GM23338 (cell line): ENCODE data around the gene RAP1A. TPM values are rescaled to one million over a fixed set of nuclear protein-coding genes. Genes with fewer than 3 reads are reported as not detected.
A peak's percentile ranks its signal among the peaks of the same experiment; 100 is the strongest.

Experiments used
- ATAC-seq: fragments of 200-7000 bp; cut with Tn5 transposase; 3 replicates; pipeline ENCODE4 v1.9.1; 2020
- DNase-seq: peaks from one replicate; pipeline ENCODE4 v3.0.0-alpha.2; 2015; ENCODE audit warnings: low spot score
- H2AFZ ChIP-seq: fragments of 200-600 bp; sonication (generic); 2 replicates; pipeline ENCODE4 v1.8.0; 2016; ENCODE audit warnings: antibody characterized with exemption, mild to moderate bottlenecking, moderate library complexity
- H3F3A ChIP-seq: fragments of 200-600 bp; sonication (generic); replicated peaks from 2 replicates; pipeline ENCODE4 v1.8.0; 2017; ENCODE audit warnings: antibody characterized with exemption, mixed run types, low read depth
- H3K27ac ChIP-seq: fragments of 200-600 bp; sonication (generic); 2 replicates; pipeline ENCODE4 v1.6.1; 2016; ENCODE audit warnings: low read depth
- H3K27me3 ChIP-seq: fragments of 200-600 bp; sonication (generic); 2 replicates; pipeline ENCODE4 v1.8.0; 2016; ENCODE audit warnings: mild to moderate bottlenecking, mixed run types, moderate library complexity; ENCODE audit not compliant: insufficient read depth
- H3K36me3 ChIP-seq: fragments of 200-600 bp; sonication (generic); 2 replicates; pipeline ENCODE4 v1.8.0; 2016; ENCODE audit warnings: mild to moderate bottlenecking; ENCODE audit not compliant: insufficient read depth
- H3K4me1 ChIP-seq: fragments of 200-600 bp; sonication (generic); 2 replicates; pipeline ENCODE4 v1.8.0; 2016; ENCODE audit warnings: mild to moderate bottlenecking, moderate library complexity; ENCODE audit not compliant: insufficient read depth
- H3K4me2 ChIP-seq: fragments of 200-600 bp; sonication (generic); 2 replicates; pipeline ENCODE4 v1.7.1; 2017; ENCODE audit warnings: mixed run types
- H3K4me3 ChIP-seq: fragments of 200-600 bp; sonication (generic); 2 replicates; pipeline ENCODE4 v1.6.1; 2016; ENCODE audit warnings: mixed run types
- H3K79me2 ChIP-seq: fragments of 200-600 bp; sonication (generic); replicated peaks from 2 replicates; pipeline ENCODE4 v1.8.0; 2017; ENCODE audit warnings: mild to moderate bottlenecking; ENCODE audit not compliant: insufficient read depth
- H3K9me2 ChIP-seq: fragments of 200-600 bp; sonication (generic); 2 replicates; pipeline ENCODE4 v1.8.0; 2017; ENCODE audit not compliant: insufficient read depth
- H4K20me1 ChIP-seq: fragments of 200-600 bp; sonication (generic); replicated peaks from 2 replicates; pipeline ENCODE4 v1.8.0; 2017; ENCODE audit warnings: mild to moderate bottlenecking; ENCODE audit not compliant: insufficient read depth
- H3K27ac Mint-ChIP-seq: 2 replicates; pipeline ENCODE4 v1.8.0; 2020; ENCODE audit warnings: inconsistent platforms, mild to moderate bottlenecking, moderate library complexity, mixed read lengths
- H3K27me3 Mint-ChIP-seq: 3 replicates; pipeline ENCODE4 v1.8.0; 2022; ENCODE audit warnings: low read depth, mild to moderate bottlenecking, moderate library complexity, mixed read lengths, inconsistent platforms; ENCODE audit not compliant: insufficient read depth, poor library complexity
- H3K36me3 Mint-ChIP-seq: 3 replicates; pipeline ENCODE4 v1.8.0; 2021; ENCODE audit warnings: low read depth, mild to moderate bottlenecking, inconsistent platforms, moderate library complexity, mixed read lengths
- H3K4me1 Mint-ChIP-seq: 3 replicates; pipeline ENCODE4 v1.8.0; 2020; ENCODE audit warnings: mild to moderate bottlenecking, inconsistent platforms, mixed read lengths
- H3K4me3 Mint-ChIP-seq: 3 replicates; pipeline ENCODE4 v1.8.0; 2021; ENCODE audit warnings: moderate library complexity, mild to moderate bottlenecking, inconsistent platforms, mixed read lengths
- H3K9me3 Mint-ChIP-seq: 3 replicates; pipeline ENCODE4 v1.8.0; 2020; ENCODE audit warnings: moderate library complexity, mild to moderate bottlenecking, inconsistent platforms, mixed read lengths
- CREB1 ChIP-seq: fragments of 250-450 bp; sonication (Bioruptor Pico); IDR thresholded peaks from 2 replicates; pipeline ENCODE4 v1.5.0; 2020; ENCODE audit warnings: low read depth, mild to moderate bottlenecking, moderate library complexity
- CTCF ChIP-seq, 2 experiments: fragments of 200-600 bp in 1 of 2; sonication (generic) in 1 of 2; conservative IDR thresholded peaks; 2 replicates each; pipeline versions ENCODE4 v1.5.1 to v1.6.1; 2016 to 2017; ENCODE audit warnings: antibody characterized with exemption in 2 of 2, low read depth in 2 of 2, mild to moderate bottlenecking in 2 of 2, moderate library complexity in 1 of 2
- EZH2 ChIP-seq: fragments of 200-600 bp; sonication (generic); IDR thresholded peaks from one replicate; pipeline ENCODE4 v1.8.0; 2017; ENCODE audit warnings: antibody characterized with exemption, mild to moderate bottlenecking, low read depth; ENCODE audit not compliant: unreplicated experiment
- EZH2phosphoT487 ChIP-seq: fragments of 200-600 bp; sonication (generic); IDR thresholded peaks from one replicate; pipeline ENCODE4 v1.8.1; 2018; ENCODE audit warnings: antibody characterized with exemption; ENCODE audit not compliant: unreplicated experiment
- JUNB ChIP-seq: IDR thresholded peaks from one replicate; pipeline ENCODE4 v1.6.1; 2016; ENCODE audit warnings: antibody characterized with exemption; ENCODE audit not compliant: unreplicated experiment
- NANOG ChIP-seq: IDR thresholded peaks from 2 replicates; pipeline ENCODE4 v1.6.1; 2016; ENCODE audit warnings: antibody characterized with exemption, borderline replicate concordance
- POLR2AphosphoS5 ChIP-seq: IDR thresholded peaks from 2 replicates; pipeline ENCODE4 v1.6.1; 2016; ENCODE audit warnings: antibody characterized with exemption, low read depth
- ZNF114 ChIP-seq: fragments of 250-450 bp; sonication (Bioruptor Pico); IDR thresholded peaks from 2 replicates; pipeline ENCODE4 v1.5.0; 2020; ENCODE audit warnings: mild to moderate bottlenecking, moderate library complexity
- ZNF331 ChIP-seq: fragments of 250-450 bp; sonication (Bioruptor Pico); IDR thresholded peaks from 2 replicates; pipeline ENCODE4 v1.5.0; 2020; ENCODE audit warnings: low read depth, mild to moderate bottlenecking, moderate library complexity
- ZNF462 ChIP-seq: fragments of 250-450 bp; sonication (Bioruptor Pico); IDR thresholded peaks from 2 replicates; pipeline ENCODE4 v1.5.0; 2020; ENCODE audit warnings: mild to moderate bottlenecking, moderate library complexity
- polyA plus RNA-seq: library from polyadenylated mRNA; unstranded; fragments of >200 nt; fragmentation: Nextera tagmentation; extraction: Ambion mirVana; gene quantifications from 2 replicates; pipeline ENCODE4 v1.2.1, GENCODE V29; 2016
- total RNA-seq: library from RNA; depleted of rRNA; stranded (reverse); fragments of >200 nt; shearing (Covaris generic); gene quantifications from 2 replicates; pipeline ENCODE4 v1.2.3, GENCODE V29; 2014

RAP1A gene
- total and polyA plus RNA-seq, 2 experiments from 2014 or later = 16.2 to 23.0 TPM

- H3K36me3 Mint-ChIP-seq = no peaks in the 10 kb centered on the region
- DNase-seq (peak; percentile 39), ATAC-seq (peak; percentile 27)
- H3K27ac Mint-ChIP-seq = peak overlapping the region; percentile 28
- TF ChIP-seq POLR2AphosphoS5 (peak; percentile 25), CREB1 (CRISPR knock-in tag) (no peak)
- Histone ChIP-seq H3K27me3 (no peaks in the 10 kb centered on the region), H3K79me2 (no peaks in the 10 kb centered on the region), H3K9me2 (peaks cover 6% of the 10 kb centered on the region; the same call in 1 of the 2 replicates), H4K20me1 (no peaks in the 10 kb centered on the region), H3K4me3 (no peak overlapping the region), H3K27ac (0 out of 2 replicates have a peak overlapping the region, but pooled peaks have one; percentile 45), H2AFZ (no peak overlapping the region), H3F3A (no peaks in the 10 kb centered on the region; the same call in 1 of the 2 replicates), H3K4me1 (peaks cover 43% of the 10 kb centered on the region), H3K4me2 (peak overlapping the region; percentile 42), H3K36me3 (no peaks in the 10 kb centered on the region)
- no peak overlapping the region; the same call in 2 of the 3 replicates for H3K4me3 Mint-ChIP-seq
- peaks cover 48% of the 10 kb centered on the region for H3K4me1 Mint-ChIP-seq
- peaks cover 11% of the 10 kb centered on the region for H3K27me3 Mint-ChIP-seq
- no peaks in the 10 kb centered on the region; the same call in 2 of the 3 replicates for H3K9me3 Mint-ChIP-seq
These were observed 101.6 kb downstream of the RAP1A start for GRCh38 chr1:111720977-111721786.

- no peaks in the 10 kb centered on the region for H3K36me3 ChIP-seq
- H4K20me1 ChIP-seq = peaks cover 3% of the 10 kb centered on the region; the same call in 1 of the 2 replicates
- Mint-ChIP-seq H3K4me3 (no peak overlapping the region), H3K27ac (no peak overlapping the region), H3K4me1 (peaks cover 51% of the 10 kb centered on the region), H3K9me3 (no peaks in the 10 kb centered on the region), H3K27me3 (peaks cover 8% of the 10 kb centered on the region), H3K36me3 (peaks cover 2% of the 10 kb centered on the region; the same call in 1 of the 3 replicates)
- peaks cover 6% of the 10 kb centered on the region; the same call in 1 of the 2 replicates for H3K9me2 ChIP-seq
- DNase-seq (no peak), ATAC-seq (no peak)
- H3K79me2 ChIP-seq = no peaks in the 10 kb centered on the region; the same call in 1 of the 2 replicates
- H3F3A ChIP-seq = no peaks in the 10 kb centered on the region; the same call in 1 of the 2 replicates
- H3K27ac ChIP-seq = no peak overlapping the region
- no peak overlapping the region for H3K4me2 ChIP-seq
- no peak overlapping the region for H3K4me3 ChIP-seq
- H3K4me1 ChIP-seq = peaks cover 43% of the 10 kb centered on the region
- H2AFZ ChIP-seq = no peak overlapping the region
- no peaks in the 10 kb centered on the region for H3K27me3 ChIP-seq
- TF ChIP-seq JUNB (no peak), NANOG (no peak), CTCF (conservative IDR thresholded peaks at IDR 0.05; ENCODE audit: low read depth in 2 of 2) (no peak), CREB1 (CRISPR knock-in tag) (no peak), EZH2 (no peak), POLR2AphosphoS5 (no peak), ZNF114 (no peak), ZNF331 (CRISPR knock-in tag) (no peak), EZH2phosphoT487 (no peak), ZNF462 (CRISPR knock-in tag) (no peak)
These were observed 103.7 kb downstream of the RAP1A start for GRCh38 chr1:111723091-111723806.
